Measurements from ENCODE around the gene RDH8.
"Not testable (repeated sequence)": the region's sequence is repeated elsewhere in the genome, so short reads cannot be mapped to it uniquely, and the experiment has no call there.

RDH8 gene

GRCh38 chr19:10021863-10022262 is 8.6 kb downstream of the RDH8 start:
- TF ChIP-seq CTCF (conservative IDR thresholded peaks at IDR 0.05): no peak
- H3K27ac ChIP-seq: no peak overlapping the region

GRCh38 chr19:10023096-10023495 is 9.8 kb downstream of the RDH8 start:
- not testable (repeated sequence) for H3K27ac ChIP-seq

- H3K27ac ChIP-seq: no peak overlapping the region
Observed at GRCh38 chr19:10026744-10027143, 13.5 kb downstream of the RDH8 start.

GRCh38 chr19:10027158-10027997 is 14.1 kb downstream of the RDH8 start:
- TF ChIP-seq CTCF (conservative IDR thresholded peaks at IDR 0.05): peak; percentile 89
- H3K27ac ChIP-seq: no peak overlapping the region

More at GRCh38 chr19:10026744-10027143, 13.5 kb downstream of the RDH8 start:
- no peak for TF ChIP-seq CTCF (conservative IDR thresholded peaks at IDR 0.05)

GRCh38 chr19:10033614-10034013 is 20.3 kb downstream of the RDH8 start:
- H3K27ac ChIP-seq: no peak overlapping the region
- no peak for TF ChIP-seq CTCF (conservative IDR thresholded peaks at IDR 0.05)

- no peak overlapping the region for H3K27ac ChIP-seq
- no peak for TF ChIP-seq CTCF (conservative IDR thresholded peaks at IDR 0.05)
Observed at GRCh38 chr19:10036601-10037071, 23.4 kb downstream of the RDH8 start.

GRCh38 chr19:10037367-10037766 is 24.1 kb downstream of the RDH8 start:
- H3K27ac ChIP-seq: no peak overlapping the region
- no peak for TF ChIP-seq CTCF (conservative IDR thresholded peaks at IDR 0.05)

GRCh38 chr19:10037809-10038208 is 24.5 kb downstream of the RDH8 start:
- no peak overlapping the region for H3K27ac ChIP-seq
- no peak for TF ChIP-seq CTCF (conservative IDR thresholded peaks at IDR 0.05)

All from VCaP (cell line).